Stimulated activated naive CD8-positive, alpha-beta T cell treated with anti-CD3 and anti-CD28 coated beads, Interleukin-15, amount 100 ng/mL, for 72 hours (primary cell): ENCODE data around the gene COL23A1.

Experiments used
- ATAC-seq: fragments of 150-1000 bp; cut with Tn5 transposase; 2 replicates; pipeline ENCODE4 v1.10.0; 2021; ENCODE audit warnings: mild to moderate bottlenecking, moderate library complexity
- DNase-seq, 2 donors: peaks; one replicate each; pipeline ENCODE4 v3.0.0; 2021 to 2022
- H3K27ac Mint-ChIP-seq, 2 donors: one replicate each; pipeline ENCODE4 v1.8.0; 2022; ENCODE audit warnings: mild to moderate bottlenecking in 2 of 2, mixed read lengths in 2 of 2, moderate library complexity in 2 of 2
- H3K27me3 Mint-ChIP-seq: one replicate; pipeline ENCODE4 v1.8.0; 2022; ENCODE audit warnings: mixed read lengths
- H3K4me1 Mint-ChIP-seq: one replicate; pipeline ENCODE4 v1.8.0; 2022; ENCODE audit warnings: mild to moderate bottlenecking, mixed read lengths
- H3K4me3 Mint-ChIP-seq, 2 donors: one replicate each; pipeline ENCODE4 v1.8.0; 2022; ENCODE audit warnings: mild to moderate bottlenecking in 2 of 2, mixed read lengths in 2 of 2, moderate library complexity in 1 of 2
- H3K9me3 Mint-ChIP-seq, 2 donors: one replicate each; pipeline ENCODE4 v1.8.0; 2022; ENCODE audit warnings: mixed read lengths in 2 of 2

COL23A1 gene

DNA sequence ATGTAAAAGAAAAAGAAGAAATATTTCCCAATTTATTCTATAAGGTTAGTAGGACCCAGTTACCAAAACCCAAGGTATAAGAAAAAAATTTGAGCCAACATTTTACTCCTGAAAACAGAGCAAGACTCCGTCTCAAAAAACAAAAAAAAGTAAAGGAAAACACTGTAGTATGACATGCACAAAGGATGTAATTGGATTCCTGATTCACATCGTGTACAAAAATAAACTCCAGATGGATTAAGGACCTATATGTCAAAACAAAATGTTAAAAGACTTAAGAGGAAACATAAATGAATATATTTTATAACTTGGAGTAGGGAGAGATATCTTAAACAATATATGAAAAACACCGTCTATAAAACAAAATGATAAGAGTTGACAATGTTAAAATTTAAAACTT is 371.4 kb downstream of the COL23A1 start:
- DNase-seq (no peak), ATAC-seq (no peak)
- Mint-ChIP-seq H3K4me3 (no peak overlapping the region), H3K9me3 (no peaks in the 10 kb centered on the region), H3K27ac (peak overlapping the region in 1 of 2 donors; percentile 36), H3K27me3 (no peaks in the 10 kb centered on the region), H3K4me1 (peaks cover 53% of the 10 kb centered on the region)

DNA sequence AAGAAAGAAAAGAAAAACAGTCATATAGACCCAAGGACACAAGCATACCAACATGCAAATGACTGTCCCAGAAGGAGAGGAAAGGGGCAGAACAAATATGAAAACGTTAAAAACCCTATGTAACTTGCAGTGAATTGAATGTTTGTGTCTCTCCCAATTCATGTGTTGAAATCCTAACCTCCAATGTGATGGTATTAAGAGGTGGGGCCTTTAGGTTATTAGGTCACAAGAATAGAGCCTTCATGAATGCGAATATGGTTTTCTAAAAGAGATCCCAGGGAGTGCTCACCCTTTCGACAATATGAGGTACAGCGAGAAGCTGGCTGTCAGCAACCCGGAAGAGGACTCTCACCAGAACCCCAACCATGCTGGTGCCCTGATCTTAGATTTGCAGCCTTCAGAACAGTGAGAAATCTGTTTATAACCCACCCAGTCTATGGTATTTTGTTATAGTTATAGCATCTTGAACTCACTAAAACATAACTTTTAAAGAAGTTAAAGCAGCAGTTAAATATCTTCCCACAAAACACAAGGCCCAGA is 371.9 kb downstream of the COL23A1 start:
- ATAC-seq (no peak), DNase-seq (no peak)
- no peak overlapping the region for H3K4me3 Mint-ChIP-seq
- peaks cover 53% of the 10 kb centered on the region for H3K4me1 Mint-ChIP-seq
- no peaks in the 10 kb centered on the region for H3K27me3 Mint-ChIP-seq
- no peaks in the 10 kb centered on the region for H3K9me3 Mint-ChIP-seq
- peak overlapping the region in 1 of 2 donors; percentile 36 for H3K27ac Mint-ChIP-seq

DNA sequence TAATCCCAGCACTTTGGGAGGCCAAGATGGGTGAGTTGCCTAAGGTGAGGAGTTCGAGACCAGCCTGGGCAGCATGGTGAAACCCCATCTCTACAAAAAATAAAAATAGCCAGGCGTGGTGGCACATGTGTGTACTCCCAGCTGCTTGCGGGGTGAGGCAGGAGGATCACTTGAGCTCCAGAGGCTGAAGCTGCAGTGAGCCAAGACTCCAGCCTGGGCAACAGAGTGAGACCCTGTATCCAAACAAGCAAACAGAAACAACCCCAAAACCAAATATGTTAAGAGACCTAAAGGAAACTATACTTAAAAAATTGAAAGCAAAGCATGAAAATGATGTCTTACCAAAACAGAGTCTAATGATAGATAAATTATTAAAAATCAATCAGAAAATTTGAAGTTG is 373.4 kb downstream of the COL23A1 start:
- ATAC-seq, result no peak
- H3K27ac Mint-ChIP-seq, result peak overlapping the region; percentile 42 to 98
- no peak overlapping the region for H3K4me3 Mint-ChIP-seq
- no peaks in the 10 kb centered on the region for H3K27me3 Mint-ChIP-seq
- H3K9me3 Mint-ChIP-seq, result no peaks in the 10 kb centered on the region
- DNase-seq, result no peak
- H3K4me1 Mint-ChIP-seq, result peaks cover 62% of the 10 kb centered on the region

DNA sequence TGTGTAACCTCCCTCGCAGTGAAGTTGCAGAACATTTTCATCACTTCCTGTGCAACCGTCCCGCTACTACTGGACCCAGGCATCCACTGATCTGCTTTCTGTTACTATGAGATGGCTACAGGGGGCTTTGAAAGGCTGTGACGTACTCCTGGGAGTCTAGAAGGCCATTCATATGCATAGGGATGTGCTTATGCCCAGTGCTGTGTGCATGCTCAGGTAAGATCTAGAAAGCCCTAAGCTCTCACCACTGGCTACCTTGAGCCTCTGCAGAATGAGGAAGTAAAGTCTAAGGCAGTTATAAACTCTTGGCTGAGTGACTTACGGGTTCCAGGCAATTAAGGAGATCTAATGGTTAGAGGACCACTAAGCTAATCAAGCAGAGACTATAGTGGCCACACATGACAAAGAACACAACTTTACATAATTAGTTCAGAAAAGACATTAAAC is 374.1 kb downstream of the COL23A1 start:
- ATAC-seq, result peak; percentile 67
- H3K4me3 Mint-ChIP-seq, result peak overlapping the region in 1 of 2 donors; percentile 24
- H3K27me3 Mint-ChIP-seq, result no peaks in the 10 kb centered on the region
- no peaks in the 10 kb centered on the region for H3K9me3 Mint-ChIP-seq
- peak in 1 of 2 donors; percentile 52 for DNase-seq
- peaks cover 62% of the 10 kb centered on the region for H3K4me1 Mint-ChIP-seq
- H3K27ac Mint-ChIP-seq, result peak overlapping the region; percentile 95 to 98

DNA sequence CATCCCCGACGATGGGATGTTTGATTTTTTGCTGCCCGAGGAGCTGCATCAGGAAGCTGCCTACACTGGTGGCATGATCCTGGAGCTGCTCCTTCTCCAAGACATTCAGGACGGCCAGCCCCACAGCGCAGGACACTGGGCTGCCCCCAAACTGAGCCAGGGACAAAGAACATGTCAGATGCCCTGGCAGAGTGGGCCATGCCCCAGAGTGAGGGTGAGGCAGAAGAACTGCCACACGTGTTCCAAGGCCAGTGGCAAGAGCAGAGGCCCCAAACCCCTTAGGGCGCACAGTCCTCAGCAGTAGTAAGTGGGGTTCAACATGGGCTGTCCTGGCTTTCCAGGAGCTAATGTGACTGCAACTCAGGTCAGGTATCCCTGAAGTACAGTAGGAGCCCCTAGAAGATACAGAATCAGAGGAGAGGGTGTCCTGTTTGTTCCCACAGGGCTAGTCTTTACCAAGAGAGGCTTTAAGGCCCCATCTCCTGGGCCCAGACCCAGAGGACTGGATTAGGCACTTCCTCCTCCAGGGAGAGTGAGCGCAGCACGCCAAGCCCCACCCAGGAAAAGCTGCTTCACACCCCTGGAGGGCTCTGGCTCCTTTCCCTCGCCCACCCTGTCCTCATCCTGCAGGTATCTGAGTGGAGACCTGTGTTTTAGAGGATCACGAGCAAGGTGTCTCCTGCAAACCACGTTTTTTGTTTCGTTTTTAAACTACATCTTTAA is 374.8 kb downstream of the COL23A1 start:
- ATAC-seq, result peak; percentile 36
- Mint-ChIP-seq H3K4me3 (peak overlapping the region in 1 of 2 donors; percentile 55), H3K27me3 (no peaks in the 10 kb centered on the region), H3K27ac (peak overlapping the region; percentile 95 to 98), H3K4me1 (peaks cover 58% of the 10 kb centered on the region), H3K9me3 (no peaks in the 10 kb centered on the region)
- no peak for DNase-seq

DNA sequence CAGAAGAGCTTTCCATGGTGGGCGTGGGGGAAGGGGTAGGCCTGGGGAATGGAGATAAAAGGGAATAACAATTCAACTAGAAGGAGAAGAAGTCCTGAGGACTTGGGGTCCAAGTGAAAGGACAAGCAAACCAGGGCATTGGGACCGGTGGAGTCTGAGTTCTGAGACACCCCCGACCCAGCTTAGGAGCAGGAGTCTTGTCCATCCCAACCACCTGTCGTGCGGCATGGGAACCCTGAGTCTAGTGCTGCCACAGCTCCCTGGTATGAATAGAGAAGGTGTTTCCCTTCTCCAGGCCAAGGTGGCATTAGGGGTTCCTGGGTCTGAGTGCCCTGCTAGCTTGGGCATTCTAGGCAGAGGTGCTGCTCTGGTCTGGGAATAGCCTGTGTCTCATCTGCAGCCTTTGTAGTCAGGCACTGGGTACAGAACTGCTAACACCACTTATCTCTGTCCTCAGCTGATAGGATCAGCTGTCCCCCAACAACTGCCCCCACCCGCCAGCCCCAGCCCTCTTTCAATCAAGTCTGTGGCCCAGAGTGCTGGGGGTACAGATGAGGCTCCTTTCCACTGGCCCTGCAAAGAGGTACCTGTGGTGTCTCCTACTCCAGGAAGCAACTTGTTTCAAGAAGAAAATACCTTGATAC is 375.9 kb downstream of the COL23A1 start:
- Mint-ChIP-seq H3K27me3 (no peaks in the 10 kb centered on the region), H3K4me3 (no peak overlapping the region), H3K4me1 (peaks cover 69% of the 10 kb centered on the region), H3K9me3 (no peaks in the 10 kb centered on the region), H3K27ac (peak overlapping the region; percentile 95 to 98)
- peak; percentile 2 for ATAC-seq
- DNase-seq, result no peak

DNA sequence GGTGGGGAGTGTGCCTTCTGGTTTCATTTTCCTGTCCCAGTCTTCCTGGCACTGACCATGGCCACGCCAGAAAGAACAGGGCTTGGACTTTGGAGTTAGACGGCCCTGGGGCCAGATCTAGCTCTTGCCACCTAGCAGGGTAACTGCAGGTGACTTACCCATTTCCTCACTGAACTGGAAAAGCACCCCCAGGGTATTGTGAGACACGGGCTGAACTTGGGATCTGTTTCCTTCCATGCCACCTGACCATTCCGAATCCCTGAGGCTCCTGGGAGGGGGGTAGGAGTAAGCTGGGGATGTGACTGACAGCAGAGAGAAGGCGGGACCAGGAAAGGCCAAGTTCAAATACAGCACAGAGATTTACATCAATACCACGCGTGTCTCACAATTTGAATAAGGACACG is 376.4 kb downstream of the COL23A1 start:
- peak overlapping the region; percentile 80 to 95 for H3K27ac Mint-ChIP-seq
- H3K4me1 Mint-ChIP-seq, result peaks cover 74% of the 10 kb centered on the region
- no peak overlapping the region for H3K4me3 Mint-ChIP-seq
- DNase-seq, result no peak
- H3K27me3 Mint-ChIP-seq, result no peaks in the 10 kb centered on the region
- no peaks in the 10 kb centered on the region for H3K9me3 Mint-ChIP-seq
- ATAC-seq, result no peak

DNA sequence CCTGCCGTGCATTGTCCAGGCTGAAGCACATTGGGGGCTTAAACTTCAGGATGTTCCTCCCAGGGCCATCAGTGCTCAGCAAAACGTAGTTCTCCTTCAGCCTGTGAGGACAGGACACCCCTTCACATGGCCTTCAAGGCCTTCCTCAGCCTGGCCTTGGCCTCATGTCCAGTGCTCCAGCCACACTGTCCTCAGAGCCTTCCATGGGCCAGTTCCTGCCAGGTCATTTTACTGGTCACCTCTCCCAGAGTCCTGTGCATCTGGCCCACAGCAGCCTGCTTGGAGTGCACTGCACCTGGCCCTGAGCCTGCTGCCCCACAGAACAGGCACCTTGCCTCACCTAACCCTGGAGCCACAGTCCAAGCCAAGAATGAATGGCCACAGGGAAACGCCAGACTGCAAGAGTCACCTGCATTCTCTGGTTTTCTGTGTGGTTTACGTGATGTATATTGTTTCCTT is 377.2 kb downstream of the COL23A1 start:
- ATAC-seq (no peak), DNase-seq (no peak)
- peaks cover 82% of the 10 kb centered on the region for H3K4me1 Mint-ChIP-seq
- peak overlapping the region; percentile 80 to 95 for H3K27ac Mint-ChIP-seq
- no peak overlapping the region for H3K4me3 Mint-ChIP-seq
- no peaks in the 10 kb centered on the region for H3K27me3 Mint-ChIP-seq
- H3K9me3 Mint-ChIP-seq, result no peaks in the 10 kb centered on the region

DNA sequence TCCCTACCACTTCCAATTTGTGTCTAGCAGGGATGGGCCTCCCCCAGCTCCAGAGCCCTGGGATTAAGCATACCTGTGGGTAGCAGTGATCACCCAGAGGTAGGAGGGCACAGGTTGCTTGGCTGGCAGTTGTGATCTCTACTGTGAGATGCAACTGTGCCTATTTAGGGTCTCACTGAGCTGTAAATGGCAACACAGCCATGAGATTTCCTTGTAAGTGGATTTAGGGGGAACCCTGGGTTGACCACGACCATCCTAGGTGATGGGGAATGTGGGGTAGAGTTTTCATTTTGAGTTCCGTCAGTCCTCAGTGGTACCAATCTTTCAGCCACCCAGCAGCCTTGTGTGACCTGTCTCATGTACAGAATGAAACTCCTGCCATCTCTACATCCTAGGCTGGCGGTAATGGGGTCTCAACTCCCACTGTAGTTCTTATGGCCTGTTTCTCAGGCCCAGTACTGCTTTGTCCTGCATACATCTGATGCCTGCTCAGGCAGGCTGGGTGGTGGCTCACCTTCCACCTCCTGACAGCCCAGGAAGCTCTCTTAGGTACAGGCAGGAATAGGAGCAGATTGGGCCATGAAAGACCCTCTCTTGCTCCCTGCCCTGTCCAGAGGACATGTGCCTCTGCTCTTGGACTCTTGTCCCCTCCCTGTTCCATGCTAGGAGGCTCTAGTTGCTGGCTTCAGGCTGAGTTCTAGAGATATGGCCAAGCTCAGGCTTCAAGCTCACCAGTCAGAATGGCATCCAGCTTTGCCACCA is 377.8 kb downstream of the COL23A1 start:
- no peak for DNase-seq
- Mint-ChIP-seq H3K4me1 (peaks cover 88% of the 10 kb centered on the region), H3K9me3 (no peaks in the 10 kb centered on the region), H3K27ac (peak overlapping the region in 1 of 2 donors; percentile 95), H3K27me3 (no peaks in the 10 kb centered on the region), H3K4me3 (no peak overlapping the region)
- ATAC-seq, result peak; percentile 2

DNA sequence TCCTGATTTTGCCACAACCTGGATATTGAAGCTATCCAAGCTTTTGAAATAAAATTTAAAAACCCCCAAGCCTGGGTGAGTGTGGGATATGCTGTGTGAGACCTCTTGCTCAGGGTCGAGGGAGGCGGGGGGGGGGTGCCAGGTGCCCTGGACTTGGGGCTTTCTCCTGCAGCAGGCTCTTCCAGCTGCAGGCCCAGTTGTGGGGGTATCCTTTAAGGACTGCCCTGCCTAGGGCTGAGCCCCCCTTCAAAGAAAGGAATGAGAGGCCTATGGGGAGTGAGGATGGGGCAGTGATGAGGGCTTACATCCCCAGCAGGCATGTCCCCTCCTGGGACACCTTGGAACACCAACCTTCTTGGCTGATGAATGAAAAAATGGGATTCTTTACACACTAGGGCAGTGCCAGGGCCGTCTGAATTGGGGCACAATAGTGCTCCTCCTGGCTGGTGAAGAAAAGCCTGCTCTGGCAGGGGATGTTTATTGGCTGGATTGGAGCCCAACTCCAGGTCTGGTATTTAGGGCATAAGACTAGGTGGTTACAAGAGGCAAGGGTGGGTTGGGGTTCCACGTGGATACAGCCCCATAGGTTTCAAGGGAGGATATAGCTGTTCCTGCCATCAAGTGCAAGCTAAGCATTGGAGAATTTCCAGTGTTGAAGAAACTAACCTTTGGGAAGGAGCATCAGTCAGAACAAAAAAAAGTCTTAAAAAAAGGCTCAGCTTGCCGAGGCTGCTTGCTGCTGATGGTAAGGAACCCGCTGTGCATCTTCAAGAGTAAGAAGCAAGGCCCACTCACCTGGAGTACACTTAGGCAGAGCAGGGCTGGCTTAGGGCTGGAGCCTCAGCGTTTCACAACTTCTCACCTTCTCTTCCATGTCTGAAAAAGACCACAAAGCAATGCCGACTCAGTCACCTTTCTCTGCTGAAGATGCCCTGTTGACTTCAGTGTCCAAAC is 378.8 kb downstream of the COL23A1 start:
- no peaks in the 10 kb centered on the region for H3K9me3 Mint-ChIP-seq
- no peaks in the 10 kb centered on the region for H3K27me3 Mint-ChIP-seq
- DNase-seq (no peak), ATAC-seq (no peak)
- H3K4me3 Mint-ChIP-seq, result peak overlapping the region in 1 of 2 donors; percentile 4
- peak overlapping the region; percentile 52 to 95 for H3K27ac Mint-ChIP-seq
- peaks cover 95% of the 10 kb centered on the region for H3K4me1 Mint-ChIP-seq

DNA sequence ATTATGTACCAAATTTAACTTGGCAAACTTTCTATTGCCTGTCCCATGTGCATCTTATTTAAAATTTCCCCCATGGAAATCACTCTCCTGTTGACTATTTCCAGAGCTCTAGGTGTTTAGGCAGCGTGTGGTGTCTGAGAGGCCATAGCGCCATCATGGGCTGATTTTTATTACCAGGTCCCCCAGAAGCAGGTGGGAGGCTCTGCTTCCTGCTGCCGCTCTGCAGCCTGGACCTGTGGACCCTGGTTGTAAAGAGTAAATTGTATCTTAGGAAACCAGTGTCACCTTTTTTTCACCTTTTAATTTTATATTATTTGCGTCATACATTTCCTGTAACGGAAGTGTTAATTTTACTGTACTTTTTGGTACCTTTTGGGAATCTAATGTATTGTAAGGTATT is 379.5 kb downstream of the COL23A1 start:
- no peaks in the 10 kb centered on the region for H3K27me3 Mint-ChIP-seq
- DNase-seq, result no peak
- H3K9me3 Mint-ChIP-seq, result no peaks in the 10 kb centered on the region
- H3K27ac Mint-ChIP-seq, result peak overlapping the region; percentile 52 to 95
- peaks cover 95% of the 10 kb centered on the region for H3K4me1 Mint-ChIP-seq
- no peak overlapping the region for H3K4me3 Mint-ChIP-seq
- no peak for ATAC-seq

DNA sequence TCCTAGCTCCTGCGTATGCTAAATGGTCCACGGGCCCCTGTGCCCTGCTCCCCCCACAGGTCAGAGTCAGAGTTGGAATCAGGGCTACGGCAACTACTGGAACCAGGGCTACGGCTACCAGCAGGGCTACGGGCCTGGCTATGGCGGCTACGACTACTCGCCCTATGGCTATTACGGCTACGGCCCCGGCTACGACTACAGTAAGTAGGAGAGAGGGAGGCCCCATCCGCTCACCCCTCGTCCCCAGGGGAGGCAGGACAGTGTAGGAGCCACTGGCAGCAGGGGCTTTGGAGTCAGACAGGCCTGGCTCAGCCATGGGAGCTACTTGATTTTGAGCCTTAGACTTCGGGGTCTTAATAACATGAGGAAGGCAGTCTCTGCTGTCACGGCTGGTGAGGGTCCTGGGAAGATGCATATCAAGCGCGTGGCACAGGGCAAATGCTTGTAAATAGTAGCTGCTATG is 380.1 kb downstream of the COL23A1 start:
- Mint-ChIP-seq H3K4me1 (peaks cover 91% of the 10 kb centered on the region), H3K27ac (peak overlapping the region in 1 of 2 donors; percentile 95), H3K4me3 (peak overlapping the region in 1 of 2 donors; percentile 57), H3K27me3 (no peaks in the 10 kb centered on the region), H3K9me3 (no peaks in the 10 kb centered on the region)
- ATAC-seq, result no peak
- no peak for DNase-seq

DNA sequence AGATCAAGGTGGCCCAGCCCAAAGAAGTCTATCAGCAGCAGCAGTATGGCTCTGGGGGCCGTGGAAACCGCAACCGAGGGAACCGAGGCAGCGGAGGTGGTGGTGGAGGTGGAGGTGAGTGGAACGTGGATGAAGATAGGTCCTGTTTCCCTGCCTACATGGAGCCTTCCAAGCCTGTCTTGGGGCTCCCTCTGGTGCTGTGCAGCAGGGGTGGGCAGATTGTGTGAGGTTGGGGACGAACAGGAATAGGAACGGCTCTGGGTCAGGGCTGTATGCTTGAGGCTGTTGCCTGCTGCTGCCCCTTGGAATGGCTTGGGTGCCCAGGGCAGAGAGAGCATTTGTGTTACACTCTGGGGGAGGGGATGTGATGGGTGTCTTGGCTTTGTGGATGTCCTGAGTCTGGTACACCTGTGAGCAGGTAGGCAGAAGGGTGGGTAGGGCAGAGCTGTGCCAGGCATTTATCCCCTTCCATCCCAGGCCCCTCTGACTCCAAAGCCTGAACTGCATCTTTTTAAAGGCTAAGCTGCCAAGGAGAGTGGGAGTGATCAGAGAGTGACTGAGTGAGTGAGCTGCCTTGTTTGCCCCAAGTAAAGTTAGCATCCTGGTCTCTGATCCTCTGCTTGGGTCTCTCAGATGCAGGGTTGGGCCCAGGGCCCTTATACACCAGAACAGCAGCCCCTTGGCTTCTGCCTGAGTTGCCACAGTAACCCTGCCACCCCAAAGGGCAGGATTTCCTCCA is 380.7 kb downstream of the COL23A1 start:
- Mint-ChIP-seq H3K9me3 (no peaks in the 10 kb centered on the region), H3K27me3 (no peaks in the 10 kb centered on the region), H3K4me1 (peaks cover 86% of the 10 kb centered on the region), H3K4me3 (peak overlapping the region in 1 of 2 donors; percentile 57), H3K27ac (peak overlapping the region; percentile 65 to 95)
- ATAC-seq (no peak), DNase-seq (no peak)
